Fibroblast of lung (primary cell): ENCODE data around the gene USP8. TPM values are rescaled to one million over a fixed set of nuclear protein-coding genes. Genes with fewer than 3 reads are reported as not detected.

Source experiments
- DNase-seq, 2 donors: peaks; one replicate each; pipeline versions ENCODE4 v3.0.0 to v3.0.0-alpha.2; 2010; ENCODE audit warnings: low read depth in 2 of 2
- H2AFZ ChIP-seq: 2 replicates; pipeline ENCODE4 v1.5.1; 2012; ENCODE audit warnings: low read length, control low read depth, inconsistent platforms
- H3K27ac ChIP-seq: 2 replicates; pipeline ENCODE4 v1.5.1; 2011; ENCODE audit warnings: low read length, control low read depth; ENCODE audit not compliant: insufficient read depth
- H3K27me3 ChIP-seq: 2 replicates; pipeline ENCODE4 v1.5.1; 2011; ENCODE audit warnings: mild to moderate bottlenecking, low read length; ENCODE audit not compliant: control insufficient read depth, insufficient read depth
- H3K36me3 ChIP-seq: 2 replicates; pipeline ENCODE4 v1.5.1; 2011; ENCODE audit warnings: low read length; ENCODE audit not compliant: control insufficient read depth, insufficient read depth
- H3K4me1 ChIP-seq: 2 replicates; pipeline ENCODE4 v1.5.1; 2011; ENCODE audit warnings: low read length; ENCODE audit not compliant: control insufficient read depth, insufficient read depth; ENCODE audit errors: extremely low read depth
- H3K4me2 ChIP-seq: 2 replicates; pipeline ENCODE4 v1.5.1; 2011; ENCODE audit warnings: low read length, control low read depth; ENCODE audit not compliant: insufficient read depth; ENCODE audit errors: extremely low read depth
- H3K4me3 ChIP-seq, 4 experiments: fragments of 200-600 bp in 1 of 4; sonication (generic) in 1 of 4; replicated peaks in 1 of 4; 2 replicates each; pipeline ENCODE4 v1.5.1; 2011 to 2016; ENCODE audit warnings: low read length in 4 of 4, low read depth in 3 of 4, mild to moderate bottlenecking in 3 of 4, control low read depth in 2 of 4, inconsistent platforms in 1 of 4, mixed read lengths in 1 of 4; ENCODE audit not compliant: insufficient read depth in 1 of 4; ENCODE audit errors: control extremely low read depth in 1 of 4
- H3K79me2 ChIP-seq: 2 replicates; pipeline ENCODE4 v1.5.1; 2012; ENCODE audit warnings: mild to moderate bottlenecking, low read length, inconsistent platforms; ENCODE audit not compliant: control insufficient read depth, insufficient read depth
- H3K9ac ChIP-seq: 2 replicates; pipeline ENCODE4 v1.5.1; 2011; ENCODE audit warnings: mild to moderate bottlenecking, low read length, control low read depth; ENCODE audit not compliant: insufficient read depth
- H3K9me3 ChIP-seq: 2 replicates; pipeline ENCODE4 v1.5.1; 2012; ENCODE audit warnings: low read depth, low read length; ENCODE audit not compliant: control insufficient read depth, insufficient read depth
- H4K20me1 ChIP-seq: 2 replicates; pipeline ENCODE4 v1.5.1; 2011; ENCODE audit warnings: low read length; ENCODE audit not compliant: control insufficient read depth, insufficient read depth; ENCODE audit errors: extremely low read depth
- CTCF ChIP-seq, 2 donors: IDR thresholded peaks in 1 of 2; conservative IDR thresholded peaks in 1 of 2; 1 replicate in 1 of 2; 2 replicates in 1 of 2; pipeline ENCODE4 v1.5.1; 2011 to 2012; ENCODE audit warnings: low read length in 2 of 2, control low read depth in 1 of 2, inconsistent platforms in 1 of 2, low read depth in 1 of 2, mild to moderate bottlenecking in 1 of 2
- EZH2 ChIP-seq: IDR thresholded peaks from 2 replicates; pipeline ENCODE4 v1.5.1; 2012; ENCODE audit warnings: low read length, control low read depth, mild to moderate bottlenecking; ENCODE audit errors: missing control alignments
- polyA plus RNA-seq, 2 donors: library from polyadenylated mRNA; depleted of rRNA in 1 of 2; stranded (reverse) in 1 of 2; unstranded in 1 of 2; fragments of >200 nt; gene quantifications; 2 replicates each; pipeline ENCODE4 v1.2.1, GENCODE V29; 2011 to 2012; ENCODE audit warnings: missing spikeins in 1 of 2
- total RNA-seq: library from RNA; depleted of rRNA; stranded (reverse); fragments of >200 nt; gene quantifications from 2 replicates; pipeline ENCODE4 v1.2.1, GENCODE V29; 2014

USP8 gene
- total and polyA plus RNA-seq, 2 donors (not counting 1 experiment from before 2014, with no cell fraction given): 52.2 to 58.5 TPM

GRCh38 chr15:50414624-50415023 lies 9.6 kb upstream of the USP8 start:
- H2AFZ ChIP-seq: no peak overlapping the region
- no peak for DNase-seq
- no peak overlapping the region for H3K27ac ChIP-seq
- no peak overlapping the region for H3K9ac ChIP-seq
- no peaks in the 10 kb centered on the region for H3K4me1 ChIP-seq
- H3K27me3 ChIP-seq: no peaks in the 10 kb centered on the region
- H3K4me3 ChIP-seq: no peak overlapping the region
- H3K79me2 ChIP-seq: no peaks in the 10 kb centered on the region
- no peaks in the 10 kb centered on the region for H3K9me3 ChIP-seq
- H3K36me3 ChIP-seq: no peaks in the 10 kb centered on the region
- no peaks in the 10 kb centered on the region for H4K20me1 ChIP-seq
- TF ChIP-seq EZH2: no peak
- TF ChIP-seq CTCF (conservative IDR thresholded peaks at IDR 0.05 in 1 of 2, IDR thresholded peaks at IDR 0.05 in 1 of 2; ENCODE audit: low read depth in 1 of 2, low read length in 2 of 2): no peak
- H3K4me2 ChIP-seq: no peak overlapping the region

- no peak for TF ChIP-seq EZH2
- TF ChIP-seq CTCF (conservative IDR thresholded peaks at IDR 0.05 in 1 of 2, IDR thresholded peaks at IDR 0.05 in 1 of 2; ENCODE audit: low read depth in 1 of 2, low read length in 2 of 2): no peak
- Histone ChIP-seq H3K27me3 (no peaks in the 10 kb centered on the region), H3K27ac (no peak overlapping the region), H3K4me1 (no peaks in the 10 kb centered on the region), H4K20me1 (no peaks in the 10 kb centered on the region), H3K4me3 (no peak overlapping the region), H3K79me2 (no peaks in the 10 kb centered on the region), H3K9me3 (no peaks in the 10 kb centered on the region), H3K4me2 (no peak overlapping the region), H2AFZ (no peak overlapping the region), H3K9ac (no peak overlapping the region), H3K36me3 (no peaks in the 10 kb centered on the region)
- peak in 1 of 2 donors; percentile 5 for DNase-seq
Observed at GRCh38 chr15:50415752-50416404, 8.3 kb upstream of the USP8 start.

- Histone ChIP-seq H3K9ac (no peak overlapping the region), H3K4me2 (no peak overlapping the region), H3K27ac (no peak overlapping the region), H3K4me1 (no peaks in the 10 kb centered on the region), H3K9me3 (no peaks in the 10 kb centered on the region), H2AFZ (no peak overlapping the region), H4K20me1 (no peaks in the 10 kb centered on the region), H3K36me3 (no peaks in the 10 kb centered on the region), H3K27me3 (no peaks in the 10 kb centered on the region), H3K4me3 (no peak overlapping the region), H3K79me2 (no peaks in the 10 kb centered on the region)
- TF ChIP-seq CTCF (conservative IDR thresholded peaks at IDR 0.05 in 1 of 2, IDR thresholded peaks at IDR 0.05 in 1 of 2; ENCODE audit: low read depth in 1 of 2, low read length in 2 of 2) (no peak), EZH2 (no peak)
- DNase-seq: no peak
Observed at GRCh38 chr15:50416890-50417289, 7.3 kb upstream of the USP8 start.
